Upper lobe of left lung (tissue), 6 donors: Measurements from ENCODE around the gene C5orf58. TPM values are rescaled to one million over a fixed set of nuclear protein-coding genes. Genes with fewer than 3 reads are reported as not detected.
"Not testable (repeated sequence)": the region's sequence is repeated elsewhere in the genome, so short reads cannot be mapped to it uniquely, and the experiment has no call there.

Experiments used
- ATAC-seq, 2 donors: fragments of 200-7000 bp; cut with Tn5 transposase; one replicate each; pipeline ENCODE4 v1.9.1; 2022; ENCODE audit warnings: mild to moderate bottlenecking in 2 of 2, moderate library complexity in 2 of 2; ENCODE audit not compliant: low FRiP score in 2 of 2
- DNase-seq, 2 donors: peaks; one replicate each; pipeline ENCODE4 v3.0.0-alpha.2; 2019 to 2020
- H3K27ac ChIP-seq, 4 donors: fragments of 200-600 bp; sonication (generic); one replicate each; pipeline ENCODE4 v1.5.1; 2016 to 2019
- H3K27me3 ChIP-seq, 4 donors: fragments of 200-600 bp; sonication (generic); one replicate each; pipeline ENCODE4 v1.5.1; 2017 to 2019
- H3K36me3 ChIP-seq, 4 donors: fragments of 200-600 bp; sonication (generic); one replicate each; pipeline ENCODE4 v1.5.1; 2016 to 2019
- H3K4me1 ChIP-seq, 4 donors: fragments of 200-600 bp; sonication (generic); one replicate each; pipeline ENCODE4 v1.5.1; 2018 to 2019
- H3K4me3 ChIP-seq, 4 donors: fragments of 200-600 bp; sonication (generic); one replicate each; pipeline ENCODE4 v1.5.1; 2017 to 2019; ENCODE audit warnings: mild to moderate bottlenecking in 2 of 4, moderate library complexity in 1 of 4
- H3K9me3 ChIP-seq, 4 donors: fragments of 200-600 bp; sonication (generic); one replicate each; pipeline ENCODE4 v1.5.1; 2018 to 2019
- CTCF ChIP-seq, 6 experiments: fragments of 450-650 bp in 4 of 6; fragments of 200-600 bp in 2 of 6; sonication (generic) in 2 of 6; IDR thresholded peaks; one replicate each; pipeline ENCODE4 v1.5.1; 2016 to 2019; ENCODE audit warnings: antibody characterized with exemption in 6 of 6
- EP300 ChIP-seq, 4 donors: sonication (generic); formaldehyde crosslinking; IDR thresholded peaks; one replicate each; pipeline ENCODE4 v1.5.1; 2017; ENCODE audit warnings: antibody characterized with exemption in 4 of 4, control low read depth in 2 of 4
- POLR2A ChIP-seq, 4 donors: fragments of 450-650 bp; IDR thresholded peaks; one replicate each; pipeline ENCODE4 v1.5.1; 2016 to 2017; ENCODE audit warnings: antibody characterized with exemption in 4 of 4, mild to moderate bottlenecking in 2 of 4
- POLR2AphosphoS5 ChIP-seq, 2 donors: sonication (generic); formaldehyde crosslinking; IDR thresholded peaks; one replicate each; pipeline ENCODE4 v1.5.1; 2017; ENCODE audit warnings: antibody characterized with exemption in 2 of 2
- WGBS, 2 donors: methylation state at CpG; one replicate each; pipeline ENCODE4 v1.1.5; 2017 to 2018; 5-methylcytosine and 5-hydroxymethylcytosine counted together
- total RNA-seq, 6 donors: library from RNA; depleted of rRNA in 4 of 6; stranded (reverse); fragments of >200 nt in 4 of 6; gene quantifications; one replicate each; pipeline versions ENCODE4 v1.1.0 to v1.2.1, GENCODE V29; 2016 to 2021
- donor health status: DM: no; HTN: no; CAD: no; lungs with moderate emphysema.
- donor health status: DM: no; HTN: yes; CAD: no; lungs with severe emphysema.

C5orf58 gene
- total RNA-seq, 6 donors from 2014 or later, result not detected

- Histone ChIP-seq H3K4me3 (no peak overlapping the region), H3K36me3 (no peaks in the 10 kb centered on the region), H3K27ac (no peak overlapping the region), H3K27me3 (no peaks in the 10 kb centered on the region), H3K9me3 (no peaks in the 10 kb centered on the region), H3K4me1 (peaks cover 0 to 4% (median 0%) of the 10 kb centered on the region in 4 donors)
- no peak for TF ChIP-seq POLR2A (IDR thresholded peaks at IDR 0.05)
- no peak for TF ChIP-seq POLR2AphosphoS5 (IDR thresholded peaks at IDR 0.05)
- TF ChIP-seq CTCF (IDR thresholded peaks at IDR 0.05), result no peak
- TF ChIP-seq EP300 (IDR thresholded peaks at IDR 0.05), result no peak
- no peak for DNase-seq
- no peak for ATAC-seq
- 70 to 78% methylated on average over 6 of the region's 6 CpGs for WGBS, 2 donors
Measured at GRCh38 chr5:170228762-170229435, 3.9 kb upstream of the C5orf58 start.

GRCh38 chr5:170233358-170233892, 640 bp downstream of the C5orf58 start:
- DNase-seq (peak in 1 of 2 donors; percentile 64), ATAC-seq (no peak)
- Histone ChIP-seq H3K36me3 (no peaks in the 10 kb centered on the region), H3K27ac (no peak overlapping the region), H3K27me3 (no peaks in the 10 kb centered on the region), H3K9me3 (no peaks in the 10 kb centered on the region), H3K4me1 (no peaks in the 10 kb centered on the region), H3K4me3 (no peak overlapping the region)
- TF ChIP-seq POLR2AphosphoS5 (IDR thresholded peaks at IDR 0.05) (no peak), EP300 (IDR thresholded peaks at IDR 0.05) (no peak), CTCF (IDR thresholded peaks at IDR 0.05) (no peak), POLR2A (IDR thresholded peaks at IDR 0.05) (no peak)
- 98% methylated on average over 7 to 18 of the region's 18 CpGs for WGBS, 2 donors

- TF ChIP-seq EP300 (IDR thresholded peaks at IDR 0.05) (no peak), CTCF (IDR thresholded peaks at IDR 0.05) (no peak), POLR2A (IDR thresholded peaks at IDR 0.05) (no peak), POLR2AphosphoS5 (IDR thresholded peaks at IDR 0.05) (no peak)
- WGBS, 2 donors, result 83 to 85% methylated on average over 3 of the region's 3 CpGs
- Histone ChIP-seq H3K36me3 (no peaks in the 10 kb centered on the region), H3K4me3 (no peak overlapping the region), H3K9me3 (no peaks in the 10 kb centered on the region), H3K27ac (no peak overlapping the region), H3K4me1 (no peaks in the 10 kb centered on the region), H3K27me3 (no peaks in the 10 kb centered on the region)
- no peak for DNase-seq
- ATAC-seq, result no peak
Measured at GRCh38 chr5:170235876-170236864, 3.4 kb downstream of the C5orf58 start.

- Histone ChIP-seq H3K9me3 (no peaks in the 10 kb centered on the region), H3K4me1 (no peaks in the 10 kb centered on the region), H3K36me3 (no peaks in the 10 kb centered on the region), H3K27ac (no peak overlapping the region), H3K27me3 (no peaks in the 10 kb centered on the region), H3K4me3 (no peak overlapping the region)
- ATAC-seq (no peak), DNase-seq (no peak)
- WGBS, 2 donors, result 48 to 67% methylated on average over 1 of the region's 1 CpG
- TF ChIP-seq POLR2AphosphoS5 (IDR thresholded peaks at IDR 0.05), result no peak
- TF ChIP-seq EP300 (IDR thresholded peaks at IDR 0.05), result no peak
- no peak for TF ChIP-seq POLR2A (IDR thresholded peaks at IDR 0.05)
- no peak for TF ChIP-seq CTCF (IDR thresholded peaks at IDR 0.05)
Measured at GRCh38 chr5:170238456-170239196, 5.8 kb downstream of the C5orf58 start.

GRCh38 chr5:170245436-170245835, 12.7 kb downstream of the C5orf58 start:
- not testable (repeated sequence) for ATAC-seq, H3K27ac ChIP-seq, H3K4me1 ChIP-seq, H3K27me3 ChIP-seq, H3K9me3 ChIP-seq, H3K4me3 ChIP-seq
- DNase-seq, result peak in 1 of 2 donors; percentile 62
- 93 to 97% methylated on average over 11 to 23 of the region's 23 CpGs for WGBS, 2 donors
- H3K36me3 ChIP-seq, result peaks cover 2 to 45% (median 14%) of the 10 kb centered on the region in 4 donors
